Endothelial cell of umbilical vein (primary cell): ENCODE data around the gene APBB3. TPM values are rescaled to one million over a fixed set of nuclear protein-coding genes. Genes with fewer than 3 reads are reported as not detected.

Experiments
- BruUV-seq: library from RNA; stranded (reverse); fragments of 400-500 nt; replicated peaks from 2 replicates; lab custom pipeline; 2021; lab: Mats Ljungman, UMichigan
- CTCF ChIA-PET: fragments of 300-600, 350-600 bp; sonication (Branson Sonifier 250); formaldehyde crosslinking; loops from one replicate; lab custom pipeline; 2021; ENCODE audit warnings: antibody characterized with exemption, inconsistent platforms; lab: Charles Lee
- POLR2A ChIA-PET: fragments of 300-600, 350-600 bp; sonication (Branson Sonifier 250); formaldehyde crosslinking; loops from one replicate; lab custom pipeline; 2021; ENCODE audit warnings: antibody characterized with exemption, inconsistent platforms; lab: Charles Lee
- DNase-seq: peaks from one replicate; pipeline ENCODE4 v3.0.0-alpha.2; 2011; ENCODE audit warnings: low read depth, low spot score
- FAIRE-seq: peaks from 2 replicates; lab custom pipeline; 2011; peaks lifted over from hg19 to GRCh38; lab: Jason Lieb, UNC
- H2AFZ ChIP-seq: 2 replicates; pipeline ENCODE4 v1.6.0; 2012; ENCODE audit warnings: low read depth, low read length, control low read depth, inconsistent platforms
- H3K27ac ChIP-seq: 2 replicates; pipeline ENCODE4 v1.5.1; 2011; ENCODE audit warnings: low read depth, mild to moderate bottlenecking, control low read depth, low read length, moderate library complexity; ENCODE audit not compliant: insufficient read depth
- H3K27me3 ChIP-seq, 2 experiments: 2 replicates each; pipeline versions ENCODE4 v1.6.0 to v1.6.1; 2011; ENCODE audit warnings: low read length in 2 of 2, mixed read lengths in 1 of 2; ENCODE audit not compliant: control insufficient read depth in 2 of 2, insufficient read depth in 2 of 2
- H3K36me3 ChIP-seq, 2 experiments: 2 replicates in 1 of 2; 3 replicates in 1 of 2; pipeline ENCODE4 v1.5.1; 2011; ENCODE audit warnings: low read length in 2 of 2, mild to moderate bottlenecking in 1 of 2, moderate library complexity in 1 of 2; ENCODE audit not compliant: control insufficient read depth in 2 of 2, insufficient read depth in 2 of 2; ENCODE audit errors: extremely low read depth in 1 of 2
- H3K4me1 ChIP-seq: 3 replicates; pipeline ENCODE4 v1.5.1; 2011; ENCODE audit warnings: mild to moderate bottlenecking, low read length; ENCODE audit not compliant: control insufficient read depth, insufficient read depth; ENCODE audit errors: extremely low read depth
- H3K4me2 ChIP-seq: 2 replicates; pipeline ENCODE4 v1.6.1; 2011; ENCODE audit warnings: low read length, control low read depth, mixed read lengths; ENCODE audit not compliant: insufficient read depth
- H3K4me3 ChIP-seq, 3 experiments: fragments of 200-600 bp in 1 of 3; sonication (generic), shearing (Covaris generic) in 1 of 3; replicated peaks in 1 of 3; 2 replicates each; pipeline ENCODE4 v1.5.1; 2011 to 2016; ENCODE audit warnings: control low read depth in 3 of 3, low read length in 3 of 3, mild to moderate bottlenecking in 2 of 3, inconsistent platforms in 1 of 3, low read depth in 1 of 3, moderate library complexity in 1 of 3; ENCODE audit not compliant: insufficient read depth in 1 of 3
- H3K79me2 ChIP-seq: 2 replicates; pipeline ENCODE4 v1.6.0; 2012; ENCODE audit warnings: low read length, inconsistent platforms; ENCODE audit not compliant: control insufficient read depth, insufficient read depth
- H3K9ac ChIP-seq: replicated peaks from 2 replicates; pipeline ENCODE3; 2011; ENCODE audit warnings: low read length, control low read depth; ENCODE audit not compliant: insufficient read depth; ENCODE audit errors: extremely low read depth
- H3K9me1 ChIP-seq: replicated peaks from 3 replicates; pipeline ENCODE4 v1.6.0; 2011; ENCODE audit warnings: mild to moderate bottlenecking, low read length; ENCODE audit not compliant: control insufficient read depth, insufficient read depth; ENCODE audit errors: extremely low read depth
- H3K9me3 ChIP-seq: replicated peaks from 2 replicates; pipeline ENCODE4 v1.5.1; 2012; ENCODE audit warnings: low read length, inconsistent platforms; ENCODE audit not compliant: control insufficient read depth, insufficient read depth
- H4K20me1 ChIP-seq: replicated peaks from 2 replicates; pipeline ENCODE3; 2011; ENCODE audit warnings: mild to moderate bottlenecking, low read length; ENCODE audit not compliant: control insufficient read depth, insufficient read depth; ENCODE audit errors: extremely low read depth
- FOS ChIP-seq: IDR thresholded peaks from 2 replicates; pipeline ENCODE4 v1.6.1; 2011; ENCODE audit warnings: mild to moderate bottlenecking, low read length, moderate library complexity, borderline replicate concordance; ENCODE audit not compliant: insufficient read depth
- GATA2 ChIP-seq: IDR thresholded peaks from 2 replicates; pipeline ENCODE4 v1.7.0; 2011; ENCODE audit warnings: low read depth, mild to moderate bottlenecking, moderate library complexity, mixed read lengths, low read length; ENCODE audit not compliant: insufficient read length, insufficient read depth
- JUN ChIP-seq: IDR thresholded peaks from 2 replicates; pipeline ENCODE4 v1.6.1; 2011; ENCODE audit warnings: borderline replicate concordance, low read depth; ENCODE audit not compliant: insufficient read length, insufficient read depth
- MYC ChIP-seq: IDR thresholded peaks from one replicate; pipeline ENCODE4 v1.6.1; 2011; ENCODE audit warnings: mild to moderate bottlenecking, low read depth, low read length
- POLR2A ChIP-seq: IDR thresholded peaks from 2 replicates; pipeline ENCODE4 v1.6.1; 2012; ENCODE audit warnings: low read depth, mild to moderate bottlenecking, control low read depth, low read length
- POLR2AphosphoS5 ChIP-seq: IDR thresholded peaks from 2 replicates; pipeline ENCODE4 v1.6.1; 2012; ENCODE audit warnings: low read depth, mild to moderate bottlenecking, control low read depth, low read length, moderate library complexity; ENCODE audit not compliant: insufficient read depth
- dilution Hi-C: fragments of 300-500 bp; cut with MboI; formaldehyde crosslinking; loops from one replicate; pipeline ENCODE4 v1.15.0; 2019; ENCODE audit warnings: low sequenced_read_pairs; ENCODE audit not compliant: extremely low pct_ligation_motif_present
- intact Hi-C: fragments of 100-400 bp; cut with micrococcal nuclease; formaldehyde crosslinking; loops from one replicate; pipeline ENCODE4 v1.10.0; 2022
- polyA plus RNA-seq, 4 experiments: library from polyadenylated mRNA; depleted of rRNA in 3 of 4; stranded (reverse) in 3 of 4; unstranded in 1 of 4; fragments of >200 nt; gene quantifications; 2 replicates each; pipeline versions ENCODE4 v1.2.1 to v1.2.3, GENCODE V29; 2011 to 2012; ENCODE audit warnings: missing spikeins in 1 of 4
- total RNA-seq: library from RNA; stranded (reverse); gene quantifications from 2 replicates; pipeline ENCODE4 v1.2.3, GENCODE V29; 2021
- TF ChIP-seq, protein P1 (sequence below), 2 donors: IDR thresholded peaks; 1 replicate in 1 of 2; 2 replicates in 1 of 2; pipeline ENCODE4 v1.5.1; 2011; ENCODE audit warnings: low read length in 2 of 2, mild to moderate bottlenecking in 2 of 2, moderate library complexity in 2 of 2, control low read depth in 1 of 2, inconsistent platforms in 1 of 2, low read depth in 1 of 2; ENCODE audit not compliant: insufficient read depth in 1 of 2; ENCODE audit errors: extremely low read depth in 1 of 2

Gene APBB3
- total and polyA plus RNA-seq, 2 donors (not counting 3 experiments of a cell fraction or from before 2014, with no cell fraction given), result 12.1 to 22.8 TPM

DNA sequence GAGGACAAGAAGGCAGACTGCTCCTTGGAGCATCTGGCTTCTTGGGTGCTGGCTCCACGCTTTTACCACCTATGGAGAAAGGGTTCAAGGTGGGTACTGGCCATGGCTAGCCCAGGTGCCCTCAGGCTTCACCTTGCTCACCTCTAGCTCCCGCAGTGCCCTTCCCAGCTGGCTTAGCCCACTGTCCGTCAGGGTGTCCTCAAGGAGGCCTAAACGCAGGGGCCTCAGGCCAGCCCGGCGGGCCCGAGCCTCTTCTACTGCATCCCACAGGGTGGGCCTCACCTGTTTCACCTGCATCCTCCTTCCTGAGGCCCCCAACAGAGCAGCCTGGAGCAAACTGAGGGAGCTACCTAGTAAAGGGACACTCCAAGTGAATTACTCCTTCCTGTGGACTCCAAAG is 9.3 kb upstream of the APBB3 start:
- ChIA-PET CTCF (interaction anchor here (1.0 to 8.1 kb wide), 4 partner anchors 57 to 118 kb away, joined by 3 to 108 read pairs (median 4); partner anchors contain the start of genes CD14, HARS1 and HARS2), POLR2A (no interaction called here)
- intact Hi-C loops, result no loop called here
- H3K79me2 ChIP-seq, result no peaks in the 10 kb centered on the region
- peaks cover 0 to 2% of the 10 kb centered on the region in 2 experiments for H3K36me3 ChIP-seq
- no peaks in the 10 kb centered on the region for H3K9me3 ChIP-seq
- no peak overlapping the region for H3K9ac ChIP-seq
- no peaks in the 10 kb centered on the region for H3K27me3 ChIP-seq
- FAIRE-seq (no peak), DNase-seq (no peak)
- no peaks in the 10 kb centered on the region for H4K20me1 ChIP-seq
- H3K9me1 ChIP-seq, result no peaks in the 10 kb centered on the region
- H3K4me2 ChIP-seq, result no peak overlapping the region
- H3K27ac ChIP-seq, result no peak overlapping the region
- dilution Hi-C loops, result no loop called here
- no peak overlapping the region for H2AFZ ChIP-seq
- H3K4me3 ChIP-seq, result no peak overlapping the region
- no TSS peak for BruUV-seq
- H3K4me1 ChIP-seq, result peaks cover 7% of the 10 kb centered on the region
- no peak for TF ChIP-seq POLR2AphosphoS5
- no peak for TF ChIP-seq POLR2A
- TF ChIP-seq, protein P1, sequence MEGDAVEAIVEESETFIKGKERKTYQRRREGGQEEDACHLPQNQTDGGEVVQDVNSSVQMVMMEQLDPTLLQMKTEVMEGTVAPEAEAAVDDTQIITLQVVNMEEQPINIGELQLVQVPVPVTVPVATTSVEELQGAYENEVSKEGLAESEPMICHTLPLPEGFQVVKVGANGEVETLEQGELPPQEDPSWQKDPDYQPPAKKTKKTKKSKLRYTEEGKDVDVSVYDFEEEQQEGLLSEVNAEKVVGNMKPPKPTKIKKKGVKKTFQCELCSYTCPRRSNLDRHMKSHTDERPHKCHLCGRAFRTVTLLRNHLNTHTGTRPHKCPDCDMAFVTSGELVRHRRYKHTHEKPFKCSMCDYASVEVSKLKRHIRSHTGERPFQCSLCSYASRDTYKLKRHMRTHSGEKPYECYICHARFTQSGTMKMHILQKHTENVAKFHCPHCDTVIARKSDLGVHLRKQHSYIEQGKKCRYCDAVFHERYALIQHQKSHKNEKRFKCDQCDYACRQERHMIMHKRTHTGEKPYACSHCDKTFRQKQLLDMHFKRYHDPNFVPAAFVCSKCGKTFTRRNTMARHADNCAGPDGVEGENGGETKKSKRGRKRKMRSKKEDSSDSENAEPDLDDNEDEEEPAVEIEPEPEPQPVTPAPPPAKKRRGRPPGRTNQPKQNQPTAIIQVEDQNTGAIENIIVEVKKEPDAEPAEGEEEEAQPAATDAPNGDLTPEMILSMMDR (IDR thresholded peaks at IDR 0.05; ENCODE audit: extremely low read depth in 1 of 2, insufficient read depth in 1 of 2, low read depth in 1 of 2, low read length in 2 of 2), result no peak
- TF ChIP-seq JUN, result no peak
- TF ChIP-seq MYC, result no peak
- no peak for TF ChIP-seq FOS
- no peak for TF ChIP-seq GATA2
